SIG-M5 treated with dmso at 0.1 percent for 504 hours (cell line): Measurements from ENCODE around the gene GPC3.

Experiments
- DNase-seq: peaks from one replicate; lab custom pipeline; 2025; ENCODE audit not compliant: unreplicated experiment; lab: John Stamatoyannopoulos, UW

The GPC3 gene

DNA sequence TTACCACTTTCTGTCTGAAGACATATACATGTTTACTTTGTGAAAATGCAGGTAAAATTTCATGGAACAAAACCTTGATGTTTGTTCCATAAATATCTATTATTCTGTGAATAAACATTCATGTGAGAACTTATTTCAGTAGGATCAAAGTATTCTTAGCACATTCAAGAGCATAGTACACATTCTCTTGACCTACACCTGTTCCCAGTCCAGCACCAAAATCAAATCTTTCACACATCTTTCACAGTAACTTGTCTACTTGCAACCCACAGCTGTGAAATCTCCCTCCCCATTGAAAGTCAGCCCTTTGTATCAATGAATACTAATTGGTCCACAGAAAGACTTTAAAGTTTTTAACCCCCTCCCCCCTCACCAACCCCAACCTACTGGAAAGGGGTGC, 283.2 kb downstream of the GPC3 start:
- DNase-seq: no peak

DNA sequence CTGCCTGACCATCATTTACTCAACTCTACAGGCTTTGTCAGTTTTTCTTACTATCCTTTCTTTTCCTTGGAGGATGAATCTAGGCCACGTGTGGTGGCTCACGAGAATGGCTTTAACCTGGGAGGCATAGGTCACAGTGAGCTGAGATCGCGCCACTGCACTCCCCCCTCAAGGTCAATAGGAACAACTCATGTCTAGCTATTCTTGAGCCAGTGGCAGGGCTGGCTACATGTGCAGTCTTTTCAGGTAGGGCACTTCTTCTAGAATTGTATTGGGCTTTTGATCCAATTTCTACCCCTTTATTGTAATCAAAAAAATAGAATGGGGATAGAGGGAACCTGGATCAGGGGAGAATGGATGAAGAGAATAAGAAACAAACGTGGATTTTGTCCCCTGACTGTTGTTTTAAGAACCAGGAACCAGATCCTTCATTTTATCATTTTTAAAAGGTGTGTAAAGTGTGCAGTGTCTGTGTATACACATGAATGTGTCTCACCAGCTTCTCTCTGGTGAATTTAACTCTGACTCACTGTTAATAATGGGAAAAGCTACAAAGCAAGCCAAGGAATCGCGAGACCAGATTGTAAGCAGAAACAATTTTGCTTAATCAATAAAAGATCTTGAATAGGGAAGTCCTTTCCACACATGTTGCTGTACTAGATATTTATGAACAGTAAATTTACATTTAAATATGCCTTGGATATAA, 286.2 kb downstream of the GPC3 start:
- no peak for DNase-seq

- DNase-seq: no peak
These were observed 287.1 kb downstream of the GPC3 start for GRCh38 chrX:133698298-133698697.

DNA sequence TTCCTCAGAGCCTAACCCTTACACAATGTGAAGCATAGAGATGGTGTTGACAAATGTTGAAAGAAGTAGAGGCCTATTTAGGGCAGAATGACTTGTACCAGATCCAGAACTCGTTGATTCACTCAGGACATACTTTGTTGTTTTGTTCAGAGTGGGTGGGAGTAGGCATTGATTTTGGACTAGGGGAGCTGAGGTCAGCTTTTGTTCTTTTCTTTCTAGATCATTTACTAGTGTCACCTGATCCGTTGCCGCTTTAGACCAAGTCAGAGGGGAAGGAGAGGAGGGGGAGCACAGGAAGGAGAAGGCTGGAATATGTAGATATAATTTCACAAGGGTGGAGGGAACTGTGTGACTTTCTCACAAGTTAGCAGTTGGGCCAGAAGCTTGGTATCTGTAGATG, 287.7 kb downstream of the GPC3 start:
- DNase-seq: no peak

DNA sequence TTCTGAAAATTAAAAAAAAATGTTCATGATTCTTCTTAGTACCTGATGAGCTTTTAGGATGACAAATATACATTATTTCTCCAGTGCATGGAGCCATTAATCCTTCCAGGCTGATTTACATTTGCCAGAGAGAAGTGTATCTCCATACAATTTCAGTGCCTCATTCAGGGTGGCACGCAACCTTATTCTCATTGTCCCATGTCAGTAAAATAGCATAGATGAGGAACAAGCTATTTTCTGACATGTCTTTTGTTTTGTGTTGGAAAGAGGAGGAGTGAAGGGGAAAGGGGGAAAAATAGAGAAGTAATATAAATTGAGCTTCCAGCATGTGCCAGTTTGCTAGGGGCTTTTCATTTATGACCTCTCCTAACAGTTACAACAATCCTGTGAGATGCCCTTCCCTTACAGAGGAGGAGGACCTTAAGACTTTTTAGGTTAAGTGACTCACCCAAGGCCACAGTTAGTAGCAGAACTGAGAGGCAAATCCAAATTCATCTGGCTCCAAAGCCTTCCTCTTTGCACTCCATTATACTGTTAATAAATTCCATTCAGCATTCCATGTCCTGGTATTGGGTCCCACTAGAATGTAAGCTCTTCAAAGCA, 295.3 kb downstream of the GPC3 start:
- no peak for DNase-seq

DNA sequence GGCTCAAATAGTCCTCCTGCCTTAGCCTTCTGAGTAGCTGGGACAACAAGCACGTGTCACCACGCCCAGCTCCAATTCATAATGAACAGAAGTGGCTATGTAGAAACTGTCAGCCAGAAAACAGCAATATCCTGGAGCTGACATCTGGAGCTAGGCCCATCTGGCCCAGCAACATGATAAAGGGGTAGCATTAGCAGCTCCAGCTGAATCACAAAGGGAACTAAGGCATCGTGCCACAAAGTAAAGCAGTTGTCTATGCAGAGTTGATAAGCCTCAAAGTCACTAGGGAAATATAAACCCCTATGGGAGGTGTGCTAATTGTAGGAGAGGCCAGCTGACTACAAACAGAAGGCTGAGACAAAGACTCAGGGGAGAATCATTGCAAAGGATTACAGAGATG, 299.6 kb downstream of the GPC3 start:
- no peak for DNase-seq

DNA sequence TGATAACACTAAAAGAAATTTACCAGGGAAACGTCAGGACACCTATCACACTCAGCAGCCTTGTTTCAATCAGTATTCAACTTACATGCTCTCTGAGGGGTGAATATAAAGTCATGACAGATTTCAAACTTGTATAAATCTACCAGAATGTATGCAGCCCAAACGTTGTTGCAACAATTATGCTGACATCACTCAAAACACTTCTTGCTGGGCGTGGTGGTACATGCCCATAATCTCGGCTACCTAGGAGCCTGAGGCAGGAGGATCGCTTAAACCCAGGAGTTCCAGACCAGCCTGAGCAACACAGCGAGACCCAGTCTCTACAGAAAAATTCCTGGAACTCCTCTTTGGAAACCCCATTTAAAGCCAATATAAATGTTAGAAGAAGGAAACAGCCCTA, 303.5 kb downstream of the GPC3 start:
- DNase-seq: no peak

GRCh38 chrX:133681421-133681820, 304.0 kb downstream of the GPC3 start:
- DNase-seq: no peak

DNA sequence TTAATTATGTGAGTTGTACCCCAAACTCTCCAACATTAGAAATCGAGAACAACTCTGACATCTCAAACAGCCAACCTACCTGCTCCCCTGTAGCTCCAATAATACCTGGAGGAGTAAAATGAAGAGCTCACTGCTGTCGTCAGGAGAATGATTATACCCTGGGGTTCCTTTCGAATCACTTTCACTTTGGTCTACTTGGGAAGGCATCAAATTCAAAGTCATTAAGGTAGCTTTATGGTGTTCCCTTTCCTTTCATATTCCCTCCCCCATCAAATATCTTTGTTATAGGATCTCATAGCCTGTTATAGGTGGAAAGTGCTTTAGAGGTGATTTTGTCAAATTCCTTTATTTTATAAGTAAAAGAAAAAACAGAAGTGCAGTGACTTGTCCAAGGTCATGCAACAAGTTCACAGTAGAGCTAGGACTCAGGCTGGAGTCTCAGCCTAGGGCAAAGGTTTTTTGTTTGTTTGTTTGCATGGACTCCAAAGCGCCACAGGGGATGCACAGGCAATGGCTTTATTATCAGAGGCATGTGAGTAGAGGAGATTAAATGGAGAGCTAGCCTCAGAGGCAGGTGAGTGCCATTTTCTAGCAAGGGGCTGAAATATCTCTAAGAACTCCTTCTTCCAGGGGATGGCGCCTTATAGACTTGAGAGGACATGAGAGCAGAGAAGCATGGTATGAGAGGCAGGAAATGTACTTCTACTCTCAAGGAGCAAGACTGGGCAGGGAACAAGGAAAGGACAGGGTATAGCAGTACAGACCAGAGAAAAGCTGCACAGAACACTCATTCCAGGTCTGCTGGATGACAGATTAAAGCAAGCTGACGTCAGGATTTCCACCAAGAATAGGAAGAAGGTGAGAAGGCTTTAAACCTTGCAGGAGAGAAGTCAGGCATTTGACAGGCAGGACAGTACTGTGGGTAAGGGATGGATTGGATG, 308.0 kb downstream of the GPC3 start:
- no peak for DNase-seq

GRCh38 chrX:133676344-133677122, 308.9 kb downstream of the GPC3 start:
- no peak for DNase-seq

DNA sequence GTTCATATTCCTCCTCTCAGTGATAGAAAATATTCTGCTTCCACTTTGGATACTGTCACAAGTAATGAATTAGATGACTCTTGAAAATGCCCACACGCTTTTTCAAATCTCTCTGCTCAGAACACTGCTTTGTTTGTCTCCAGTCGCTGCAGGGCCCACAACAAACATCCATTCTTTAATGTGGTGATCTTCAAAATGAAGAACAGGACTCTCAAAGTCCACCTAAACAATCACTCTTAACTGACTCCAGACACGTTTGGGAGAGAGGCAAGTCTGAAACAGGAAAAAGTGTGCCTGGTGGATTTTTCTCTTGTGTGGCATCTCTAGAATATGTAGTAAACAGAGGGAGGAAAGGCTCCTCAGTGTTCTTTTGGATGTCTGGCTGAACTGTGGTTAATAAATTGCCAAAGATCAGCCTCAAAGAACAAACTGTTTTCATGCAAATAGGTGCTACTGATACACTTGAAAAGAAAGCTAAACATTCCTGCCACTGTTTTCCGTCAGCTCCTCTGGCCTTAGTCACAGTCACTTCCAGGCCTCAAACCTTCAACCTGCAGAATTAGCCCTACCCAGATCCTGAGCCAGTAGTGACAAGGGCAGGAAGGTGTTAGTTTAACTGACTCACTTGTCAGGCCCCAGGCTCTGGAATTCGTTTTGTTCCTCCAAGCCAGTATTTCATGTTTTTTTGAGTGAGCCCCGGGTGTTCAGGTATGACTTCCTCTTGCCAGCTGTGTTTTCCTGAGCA, 310.5 kb downstream of the GPC3 start:
- DNase-seq: no peak

DNA sequence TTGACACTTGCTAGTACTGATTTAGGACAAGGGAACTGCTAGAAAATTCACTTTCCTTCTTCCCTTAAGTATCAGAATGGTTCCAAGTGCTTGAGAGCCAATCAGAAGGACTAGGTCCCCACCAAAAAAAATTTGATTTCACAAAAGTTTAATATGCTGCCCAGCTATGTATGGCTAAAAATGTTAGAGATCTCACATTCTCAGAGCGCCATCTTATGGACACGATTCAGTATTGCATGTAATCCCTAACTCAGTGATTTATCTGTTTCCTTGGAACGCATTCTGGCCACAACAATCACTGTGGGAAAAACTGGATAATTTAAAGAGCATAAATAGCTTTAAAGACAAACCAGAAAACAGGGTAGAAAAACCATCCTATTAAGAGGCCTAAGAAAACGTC, 315.0 kb downstream of the GPC3 start:
- DNase-seq: no peak

DNA sequence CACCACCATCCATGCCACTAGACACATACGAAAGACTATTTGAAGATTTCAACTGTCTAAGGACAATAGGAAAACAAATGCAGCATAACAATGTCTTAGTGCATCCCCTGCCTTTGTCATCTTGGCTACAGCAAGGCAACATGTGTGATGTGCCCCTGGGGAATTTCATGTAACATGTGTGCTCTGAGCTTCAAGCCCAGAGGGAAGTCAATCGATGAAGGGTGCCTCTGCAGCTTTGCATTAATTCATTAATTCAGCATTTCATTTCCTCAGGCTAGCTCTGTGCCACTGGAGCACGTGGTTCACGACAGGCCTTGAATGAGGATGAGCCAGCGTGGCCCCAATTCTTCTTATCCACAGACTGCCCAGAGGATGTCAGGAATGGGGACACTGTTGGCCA, 316.2 kb downstream of the GPC3 start:
- no peak for DNase-seq

DNA sequence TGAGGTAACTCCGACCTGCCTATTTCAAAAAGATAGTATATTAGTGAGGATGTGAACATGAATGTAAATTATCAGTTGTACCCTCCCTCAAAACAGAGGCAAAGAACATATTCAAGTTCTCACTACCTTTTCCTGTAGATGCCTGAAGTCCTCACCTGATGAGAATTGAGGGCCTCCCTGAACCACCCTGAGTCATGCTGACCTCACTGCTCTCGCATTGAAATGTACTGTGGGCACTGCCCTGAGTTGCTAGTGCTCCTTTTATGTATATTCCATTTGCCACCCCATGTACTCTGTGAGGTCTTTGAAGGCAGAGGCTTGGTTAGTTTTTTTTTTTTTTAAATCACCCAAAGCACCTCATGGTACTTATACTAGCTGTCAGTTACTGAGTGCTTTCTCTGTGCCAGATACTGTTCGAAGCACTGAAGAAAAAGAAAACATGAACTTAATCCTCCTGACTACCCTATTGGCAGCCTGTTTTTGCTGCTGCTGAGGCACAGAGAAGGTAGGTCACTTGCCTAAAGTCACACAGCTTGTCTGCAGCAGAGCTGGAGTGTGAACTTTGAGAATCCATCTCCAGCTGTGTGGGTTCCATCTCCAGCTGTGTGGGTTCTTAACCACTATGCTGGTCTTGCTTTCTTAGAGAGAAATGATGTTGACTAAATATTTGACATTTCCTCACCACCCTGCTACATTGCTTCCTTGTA, 317.0 kb downstream of the GPC3 start:
- DNase-seq: no peak

GRCh38 chrX:133666256-133666655, 319.1 kb downstream of the GPC3 start:
- no peak for DNase-seq

DNA sequence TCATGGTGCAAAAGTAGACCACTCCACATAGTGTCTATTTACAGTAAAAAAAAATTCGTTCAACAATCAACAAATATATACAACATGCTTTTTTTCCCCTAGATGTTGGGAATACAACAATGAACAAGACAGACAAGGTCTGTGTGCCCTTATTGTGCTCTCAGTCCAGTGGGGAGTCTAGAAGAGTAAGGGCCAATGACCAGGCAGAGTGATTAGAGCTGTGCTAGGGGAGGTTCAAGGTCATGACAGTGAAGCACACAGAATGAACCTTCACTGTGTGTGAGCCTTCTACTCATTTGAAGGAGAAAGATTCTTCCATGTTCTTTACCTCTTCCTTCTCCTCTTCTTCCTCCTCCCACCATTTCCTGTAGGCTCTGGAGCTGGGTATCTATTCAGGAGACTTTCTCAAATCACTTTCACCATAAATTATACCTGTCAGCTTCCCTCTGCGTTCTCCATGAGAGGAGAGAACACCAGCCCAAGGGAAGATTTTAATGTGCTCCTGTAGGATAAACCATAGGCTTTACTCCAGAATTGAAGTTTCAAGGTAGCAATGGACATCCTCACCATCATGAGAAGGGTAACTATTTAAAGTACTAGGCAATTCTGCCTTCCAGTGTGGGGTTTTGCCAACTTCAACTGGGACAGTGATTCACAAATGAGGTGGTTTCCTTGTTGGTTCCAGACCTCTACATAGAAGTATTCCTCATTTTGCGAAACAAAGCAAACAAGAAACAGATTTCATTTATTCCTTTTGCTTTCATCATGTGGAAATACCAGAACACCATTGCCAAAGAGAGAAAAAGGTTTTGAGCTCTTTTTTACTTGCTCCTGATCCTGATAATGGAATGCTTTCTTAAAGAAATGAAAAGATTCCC, 323.2 kb downstream of the GPC3 start:
- no peak for DNase-seq

GRCh38 chrX:133660281-133660680, 325.1 kb downstream of the GPC3 start:
- no peak for DNase-seq

DNA sequence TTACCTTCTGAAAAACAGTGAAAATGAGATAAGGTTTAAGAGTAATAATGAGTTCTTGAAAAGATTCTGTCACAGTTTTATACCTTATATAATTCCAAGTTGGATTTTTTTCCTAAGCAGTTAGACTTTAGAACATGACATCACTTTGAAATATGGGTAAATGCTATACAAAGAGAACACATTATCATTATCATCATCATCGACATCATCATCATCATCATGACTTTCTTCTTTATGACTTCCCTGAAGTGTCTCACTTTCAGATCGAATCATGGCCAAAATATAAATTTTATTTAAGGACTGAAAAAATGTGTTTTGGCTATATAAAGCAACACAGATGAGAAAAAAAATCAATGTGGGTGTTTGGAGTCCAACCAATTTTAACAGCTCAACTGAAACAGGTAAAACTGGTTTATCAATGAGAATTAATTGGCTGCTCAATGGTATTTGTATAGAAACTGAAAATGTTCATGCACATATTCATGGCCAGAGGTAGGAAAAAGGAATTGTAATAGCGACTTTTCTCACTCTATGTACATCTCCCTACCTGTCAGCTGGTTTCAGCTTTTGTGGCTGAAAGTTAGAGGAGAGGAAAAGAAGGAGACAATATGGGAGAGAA, 327.0 kb downstream of the GPC3 start:
- DNase-seq: no peak
